ENCODE measurements around the gene RRAD.

DNA sequence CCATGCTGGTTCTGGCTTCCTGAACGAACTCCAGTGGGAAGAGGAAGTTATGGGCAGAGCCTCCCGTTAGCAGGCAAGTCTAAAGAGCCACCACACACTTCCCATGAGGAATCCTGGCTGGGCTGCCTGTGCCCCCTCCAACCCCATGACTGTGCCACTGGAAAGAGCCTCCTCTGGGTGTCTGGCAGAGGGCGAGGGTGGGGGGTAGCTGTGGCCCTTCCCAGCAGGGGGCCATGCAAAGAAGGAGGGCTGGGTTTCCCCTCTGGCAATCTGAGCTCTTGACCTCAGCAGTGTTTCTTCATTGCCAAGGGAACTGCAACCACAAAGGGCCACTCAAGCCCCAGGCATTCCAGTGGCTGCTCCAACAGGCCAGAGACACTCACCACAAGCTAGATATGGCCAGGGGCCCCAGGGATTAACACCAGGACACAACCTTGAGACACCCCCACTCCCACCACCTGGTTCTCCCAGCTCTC lies 1.7 kb upstream of the RRAD start:
- TF ChIP-seq POLR2A (IDR thresholded peaks at IDR 0.05; ENCODE audit: low read length) (no peak), GATA1 (IDR thresholded peaks at IDR 0.05; ENCODE audit: low read depth, low read length) (no peak)

Measured in erythroblast (primary cell).